Effector memory CD4-positive, alpha-beta T cell (primary cell): ENCODE data around the gene CARD10.

Experiments used
- DNase-seq, 3 donors: peaks; one replicate each; pipeline ENCODE4 v3.0.0-alpha.2; 2020
- H3K27ac ChIP-seq: 2 replicates; pipeline ENCODE4 v1.7.0; 2013; ENCODE audit warnings: mild to moderate bottlenecking, low read length, moderate library complexity; ENCODE audit not compliant: insufficient read depth, poor library complexity, severe bottlenecking
- H3K27me3 ChIP-seq: replicated peaks from 2 replicates; pipeline ENCODE4 v1.7.0; 2013; ENCODE audit warnings: mild to moderate bottlenecking, low read length; ENCODE audit not compliant: insufficient read depth, control insufficient read depth, poor library complexity, severe bottlenecking
- H3K36me3 ChIP-seq: 2 replicates; pipeline ENCODE4 v1.7.0; 2013; ENCODE audit warnings: mild to moderate bottlenecking, low read length, moderate library complexity; ENCODE audit not compliant: control insufficient read depth, insufficient read depth
- H3K4me1 ChIP-seq: 2 replicates; pipeline ENCODE4 v1.7.0; 2013; ENCODE audit warnings: low read length, mild to moderate bottlenecking; ENCODE audit not compliant: control insufficient read depth, insufficient read depth, poor library complexity, severe bottlenecking
- H3K4me3 ChIP-seq: 2 replicates; pipeline ENCODE4 v1.7.0; 2013; ENCODE audit warnings: low read length, low read depth, mild to moderate bottlenecking; ENCODE audit not compliant: insufficient read depth, poor library complexity, severe bottlenecking
- H3K9me3 ChIP-seq: 2 replicates; pipeline ENCODE4 v1.7.0; 2013; ENCODE audit warnings: mild to moderate bottlenecking, low read length, moderate library complexity; ENCODE audit not compliant: control insufficient read depth

Gene CARD10

GRCh38 chr22:37453696-37454095, 65.5 kb downstream of the CARD10 start:
- no peaks in the 10 kb centered on the region for H3K4me1 ChIP-seq
- DNase-seq = no peak
- H3K36me3 ChIP-seq = no peaks in the 10 kb centered on the region
- H3K27ac ChIP-seq = no peak overlapping the region
- H3K4me3 ChIP-seq = no peak overlapping the region
- no peaks in the 10 kb centered on the region for H3K27me3 ChIP-seq
- no peaks in the 10 kb centered on the region for H3K9me3 ChIP-seq

GRCh38 chr22:37451218-37451617, 68.0 kb downstream of the CARD10 start:
- Histone ChIP-seq H3K9me3 (no peaks in the 10 kb centered on the region), H3K27ac (no peak overlapping the region), H3K4me3 (no peak overlapping the region), H3K4me1 (no peaks in the 10 kb centered on the region), H3K27me3 (no peaks in the 10 kb centered on the region), H3K36me3 (no peaks in the 10 kb centered on the region)
- no peak for DNase-seq

- Histone ChIP-seq H3K27me3 (no peaks in the 10 kb centered on the region), H3K4me3 (no peak overlapping the region), H3K27ac (no peak overlapping the region), H3K9me3 (no peaks in the 10 kb centered on the region), H3K36me3 (no peaks in the 10 kb centered on the region), H3K4me1 (no peaks in the 10 kb centered on the region)
- DNase-seq = no peak
These were observed 69.7 kb downstream of the CARD10 start for GRCh38 chr22:37449331-37450001.

GRCh38 chr22:37448516-37449127, 70.6 kb downstream of the CARD10 start:
- no peak for DNase-seq
- no peaks in the 10 kb centered on the region for H3K4me1 ChIP-seq

GRCh38 chr22:37445501-37445900, 73.7 kb downstream of the CARD10 start:
- Histone ChIP-seq H3K27ac (no peak overlapping the region), H3K36me3 (no peaks in the 10 kb centered on the region), H3K9me3 (no peaks in the 10 kb centered on the region), H3K27me3 (no peaks in the 10 kb centered on the region), H3K4me1 (no peaks in the 10 kb centered on the region), H3K4me3 (no peak overlapping the region)
- no peak for DNase-seq

More at GRCh38 chr22:37448516-37449127, 70.6 kb downstream of the CARD10 start:
- Histone ChIP-seq H3K27me3 (no peaks in the 10 kb centered on the region), H3K36me3 (no peaks in the 10 kb centered on the region), H3K4me3 (no peak overlapping the region), H3K9me3 (no peaks in the 10 kb centered on the region), H3K27ac (no peak overlapping the region)

- no peak for DNase-seq
- no peaks in the 10 kb centered on the region for H3K9me3 ChIP-seq
- H3K36me3 ChIP-seq = no peaks in the 10 kb centered on the region
- H3K4me1 ChIP-seq = no peaks in the 10 kb centered on the region
- no peaks in the 10 kb centered on the region for H3K27me3 ChIP-seq
- no peak overlapping the region for H3K27ac ChIP-seq
- no peak overlapping the region for H3K4me3 ChIP-seq
These were observed 75.2 kb downstream of the CARD10 start for GRCh38 chr22:37443977-37444376.

- DNase-seq = no peak
- Histone ChIP-seq H3K36me3 (no peaks in the 10 kb centered on the region), H3K27ac (no peak overlapping the region), H3K9me3 (no peaks in the 10 kb centered on the region), H3K27me3 (no peaks in the 10 kb centered on the region), H3K4me3 (no peak overlapping the region), H3K4me1 (no peaks in the 10 kb centered on the region)
These were observed 76.1 kb downstream of the CARD10 start for GRCh38 chr22:37443086-37443485.

- H3K27ac ChIP-seq = no peak overlapping the region
- no peaks in the 10 kb centered on the region for H3K9me3 ChIP-seq
- no peaks in the 10 kb centered on the region for H3K4me1 ChIP-seq
- H3K27me3 ChIP-seq = no peaks in the 10 kb centered on the region
- no peak overlapping the region for H3K4me3 ChIP-seq
- no peak for DNase-seq
- H3K36me3 ChIP-seq = no peaks in the 10 kb centered on the region
These were observed 76.7 kb downstream of the CARD10 start for GRCh38 chr22:37442537-37442936.

GRCh38 chr22:37442135-37442534, 77.1 kb downstream of the CARD10 start:
- no peak overlapping the region for H3K4me3 ChIP-seq

GRCh38 chr22:37440875-37441274, 78.3 kb downstream of the CARD10 start:
- Histone ChIP-seq H3K36me3 (no peaks in the 10 kb centered on the region), H3K4me1 (no peaks in the 10 kb centered on the region), H3K9me3 (no peaks in the 10 kb centered on the region), H3K27me3 (no peaks in the 10 kb centered on the region), H3K4me3 (no peak overlapping the region), H3K27ac (no peak overlapping the region)
- no peak for DNase-seq

More at GRCh38 chr22:37442135-37442534, 77.1 kb downstream of the CARD10 start:
- Histone ChIP-seq H3K36me3 (no peaks in the 10 kb centered on the region), H3K4me1 (no peaks in the 10 kb centered on the region), H3K27ac (no peak overlapping the region), H3K27me3 (no peaks in the 10 kb centered on the region), H3K9me3 (no peaks in the 10 kb centered on the region)
- DNase-seq = no peak
